Amniotic epithelial cell (primary cell): ENCODE results near the gene PCNX3.
A peak's percentile ranks its signal among the peaks of the same experiment; 100 is the strongest.
"Not testable (repeated sequence)": the region's sequence is repeated elsewhere in the genome, so short reads cannot be mapped to it uniquely, and the experiment has no call there.

Experiments
- DNase-seq: peaks from one replicate; pipeline ENCODE4 v3.0.0-alpha.2; 2010; ENCODE audit warnings: low read depth

PCNX3 gene

DNA sequence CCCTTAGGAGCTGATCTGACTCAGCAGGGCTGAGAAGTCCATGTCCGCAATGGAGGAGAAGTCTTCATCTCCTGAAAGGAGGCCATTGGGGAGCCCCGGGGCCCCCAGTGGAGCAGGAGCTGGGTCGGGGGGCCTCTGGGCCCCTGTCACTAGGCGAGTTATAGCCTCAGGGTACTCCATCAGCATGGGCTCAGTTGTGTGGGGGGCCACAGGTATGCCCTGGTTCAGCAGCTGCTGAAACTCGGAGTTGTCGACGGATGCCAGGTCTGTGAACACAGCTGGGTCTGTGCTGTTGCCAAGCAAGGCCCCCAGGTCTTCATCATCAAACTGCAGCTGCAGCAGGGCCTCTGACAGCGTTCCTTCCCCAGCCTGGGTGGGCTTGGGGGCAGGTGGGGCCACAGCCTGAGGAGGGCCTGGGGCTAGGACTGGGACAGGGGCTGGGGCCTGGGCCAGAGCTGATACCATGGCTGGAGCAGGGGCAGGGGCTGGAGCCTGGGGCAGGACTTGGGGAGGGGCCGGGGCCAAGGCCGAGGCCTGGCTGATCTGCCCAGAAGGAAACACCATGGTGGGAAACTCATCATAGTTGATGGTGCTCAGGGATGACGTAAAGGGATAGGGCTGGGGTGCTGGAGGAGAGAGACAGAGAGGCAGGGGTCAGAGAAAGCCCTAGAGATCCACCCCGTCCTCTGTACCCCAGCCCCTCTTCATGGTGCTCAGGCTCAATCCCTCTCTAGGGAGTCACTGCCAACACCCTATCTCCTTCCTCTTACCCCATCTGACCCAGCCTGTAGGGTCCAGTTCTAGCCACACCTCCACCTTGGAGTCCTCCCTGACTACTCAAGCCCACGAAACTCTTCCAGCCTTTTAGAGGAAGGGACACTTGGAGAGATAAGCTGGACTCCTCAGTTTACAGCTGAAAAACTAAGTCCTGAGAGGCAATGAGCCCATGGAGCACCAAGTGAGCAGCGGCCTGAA lies 39.1 kb downstream of the PCNX3 start:
- DNase-seq: no peak

DNA sequence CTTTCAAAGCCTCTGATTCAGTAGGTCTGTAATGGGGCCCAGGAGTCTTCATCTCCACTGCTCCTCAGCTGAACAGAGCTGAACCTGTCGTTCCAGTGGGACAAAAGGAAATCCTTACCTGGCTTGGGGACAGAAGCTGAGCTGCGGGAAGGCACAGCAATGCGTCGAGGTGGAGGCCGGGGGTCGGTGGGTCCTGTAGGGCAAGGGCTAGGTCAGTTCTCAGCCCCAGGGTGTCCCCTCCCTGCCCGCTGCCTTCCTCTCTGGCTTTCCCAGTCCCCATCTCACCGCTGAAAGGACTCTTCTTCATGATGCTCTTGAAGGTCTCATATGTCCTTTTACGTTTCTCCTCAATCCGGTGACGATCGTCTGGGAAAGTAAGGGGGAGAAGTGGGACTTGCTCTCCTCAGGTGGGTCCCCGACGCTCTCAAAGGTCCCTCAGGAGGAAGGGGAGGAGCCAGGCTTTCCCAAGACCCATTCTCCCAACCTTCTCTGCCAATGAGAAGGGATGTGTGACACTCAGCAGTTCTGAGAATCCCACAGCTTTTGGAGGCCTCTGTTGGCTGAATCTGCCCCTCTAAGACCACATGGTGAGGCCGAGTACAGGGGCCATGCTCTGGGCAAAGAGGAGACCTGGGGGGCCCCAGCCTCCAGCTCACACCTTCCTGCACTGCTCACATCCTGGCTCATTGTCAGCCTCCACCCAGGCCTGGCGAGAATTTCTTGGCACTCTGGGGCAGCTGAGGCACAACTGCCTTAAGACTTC lies 40.2 kb downstream of the PCNX3 start:
- DNase-seq: no peak

DNA sequence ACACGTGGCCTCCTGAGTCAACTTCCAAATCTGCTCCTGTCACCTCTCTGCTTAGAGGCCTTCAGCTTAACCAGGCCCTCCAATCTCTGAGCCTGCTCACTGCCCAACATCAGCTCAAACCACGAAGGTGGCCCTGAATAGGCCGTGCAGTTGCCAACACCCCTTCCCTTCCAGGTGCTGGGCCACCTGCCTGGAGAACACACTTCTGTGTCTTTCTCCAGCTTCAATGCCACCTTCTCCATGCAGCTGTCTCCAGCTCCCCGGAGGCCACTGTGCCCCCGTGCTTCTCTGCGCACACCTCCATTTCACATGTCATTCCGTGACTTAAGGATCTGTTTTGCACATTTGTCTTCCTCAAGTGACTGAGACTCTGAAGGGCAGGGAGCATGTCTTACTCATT lies 41.9 kb downstream of the PCNX3 start:
- DNase-seq: no peak

DNA sequence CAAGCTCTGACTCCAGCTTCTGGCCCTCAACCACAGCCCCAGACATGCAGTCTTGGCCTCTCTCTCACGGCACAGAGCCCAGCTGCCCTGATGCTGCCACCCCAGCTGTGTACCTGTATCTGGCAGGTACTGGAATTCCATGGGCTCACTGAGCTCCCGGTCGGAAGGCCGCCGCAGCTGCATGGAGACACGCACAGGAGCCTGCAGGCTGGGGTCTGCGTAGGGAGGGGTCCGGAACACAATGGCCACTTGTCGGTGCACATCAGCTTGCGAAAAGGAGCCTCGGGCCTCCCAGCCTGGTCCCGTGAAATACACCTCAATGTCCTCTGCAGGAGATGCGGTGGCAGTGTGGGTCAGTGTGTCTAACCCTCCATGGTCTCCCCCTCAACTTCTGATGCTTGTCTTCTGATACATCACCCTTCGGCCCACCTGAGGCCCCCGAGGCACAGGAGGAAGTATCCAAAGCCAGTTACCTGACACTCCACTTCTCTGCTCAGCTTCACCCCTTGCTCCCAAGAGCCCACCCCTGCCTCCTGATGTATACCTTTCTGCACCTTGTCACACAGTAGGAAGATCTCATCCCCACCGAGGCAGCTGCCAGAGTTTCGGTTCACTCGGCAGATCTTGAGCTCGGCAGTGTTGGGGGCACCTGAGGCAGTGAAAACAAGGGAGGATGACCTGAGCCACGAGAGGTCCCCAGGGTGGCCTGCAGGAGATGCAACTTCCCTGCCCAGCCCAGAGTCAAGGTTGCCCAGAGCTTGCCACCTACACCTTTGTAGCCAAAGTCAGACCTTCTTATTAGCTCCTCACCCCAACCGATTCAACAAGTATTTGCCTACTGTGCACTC lies 42.8 kb downstream of the PCNX3 start:
- DNase-seq: no peak

DNA sequence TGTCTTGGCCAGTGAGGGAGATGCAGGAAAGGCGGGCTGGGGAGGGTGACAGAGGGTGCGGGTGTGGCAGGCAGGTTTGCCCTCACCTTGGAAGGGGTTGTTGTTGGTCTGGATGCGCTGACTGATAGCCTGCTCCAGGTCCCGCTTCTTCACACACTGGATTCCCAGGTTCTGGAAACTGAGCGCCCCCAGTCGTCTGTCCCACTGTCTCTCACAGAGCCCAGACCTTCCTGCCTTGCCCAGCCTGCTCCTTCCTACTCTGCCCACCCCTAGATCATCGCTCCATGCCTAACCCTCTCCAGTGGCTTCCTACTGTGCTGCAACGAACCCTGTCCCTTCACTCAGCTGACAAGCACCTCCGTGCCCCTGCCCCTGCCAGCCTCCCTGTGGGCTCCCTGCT lies 44.5 kb downstream of the PCNX3 start:
- DNase-seq: no peak

DNA sequence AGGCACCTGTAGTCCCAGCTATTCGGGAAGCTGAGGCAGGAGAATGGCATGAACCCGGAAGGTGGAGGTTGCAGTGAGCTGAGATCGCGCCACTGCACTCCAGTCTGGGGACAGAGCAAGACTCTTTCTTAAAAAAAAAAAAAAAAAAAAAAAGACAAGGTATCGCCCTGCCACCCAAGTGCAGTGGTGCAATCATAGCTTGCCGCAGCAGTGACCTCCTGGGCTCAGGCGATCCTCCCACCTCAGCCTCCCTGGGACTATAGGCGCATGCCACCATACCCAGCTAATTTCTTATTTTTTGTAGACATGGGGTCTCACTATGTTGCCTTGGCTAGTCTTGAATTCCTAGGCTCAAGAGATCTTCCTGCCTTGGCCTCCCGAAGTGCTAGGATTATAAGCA lies 45.3 kb downstream of the PCNX3 start:
- DNase-seq: not testable (repeated sequence)

DNA sequence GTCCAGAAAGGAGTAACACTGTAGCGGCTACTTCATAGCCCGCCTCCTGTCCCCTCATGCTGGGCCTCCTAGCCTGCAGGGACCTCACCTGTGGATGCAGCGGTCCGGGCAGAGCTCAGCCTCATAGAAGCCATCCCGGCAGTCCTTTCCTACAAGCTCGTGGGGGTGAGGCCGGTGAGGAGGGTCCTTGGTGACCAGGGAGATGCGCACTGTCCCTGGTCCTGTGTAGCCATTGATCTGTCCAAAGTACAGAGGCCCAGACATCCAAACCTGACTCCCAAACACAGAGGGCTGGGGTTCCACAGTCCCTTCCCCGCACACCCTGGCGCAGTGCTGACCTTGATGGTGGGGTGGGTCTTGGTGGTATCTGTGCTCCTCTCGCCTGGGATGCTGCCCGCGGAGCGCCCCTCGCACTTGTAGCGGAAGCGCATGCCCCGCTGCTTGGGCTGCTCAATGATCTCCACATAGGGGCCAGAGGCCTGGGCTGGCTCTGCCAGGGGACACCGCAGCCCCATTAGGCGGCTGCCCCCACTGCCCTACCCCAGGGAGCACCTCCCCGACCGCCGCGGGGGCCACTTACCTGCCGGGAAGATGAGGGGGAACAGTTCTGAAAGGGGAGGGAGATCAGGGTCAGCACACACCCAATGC lies 46.1 kb downstream of the PCNX3 start:
- no peak for DNase-seq

DNA sequence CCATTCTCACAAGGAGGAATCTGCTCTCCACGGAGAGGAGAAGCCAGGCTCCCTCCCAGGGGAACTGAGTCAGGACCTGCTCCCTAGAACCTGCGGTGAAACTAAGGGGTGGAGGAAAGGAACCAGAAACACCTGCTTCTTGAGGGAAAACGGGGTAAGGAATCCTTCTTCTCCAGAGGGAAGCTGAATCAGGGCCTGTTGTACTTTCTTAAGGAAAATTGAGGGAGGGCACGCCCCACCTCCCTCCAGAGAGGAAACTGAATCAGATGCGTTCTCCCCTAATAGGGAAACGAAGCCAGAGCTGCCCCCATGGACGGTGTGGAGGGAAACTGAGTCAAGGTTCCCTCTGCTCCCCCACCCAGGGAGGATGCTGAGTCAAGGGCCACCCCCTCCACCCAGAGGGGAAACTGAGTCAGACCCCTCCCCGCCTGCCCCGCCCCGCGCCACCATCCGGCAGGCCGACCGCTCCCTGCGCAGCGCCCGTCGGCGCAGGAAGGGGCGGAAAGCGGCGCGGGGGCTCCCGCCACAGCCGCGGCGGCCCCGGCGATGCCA lies 46.7 kb downstream of the PCNX3 start:
- no peak for DNase-seq

DNA sequence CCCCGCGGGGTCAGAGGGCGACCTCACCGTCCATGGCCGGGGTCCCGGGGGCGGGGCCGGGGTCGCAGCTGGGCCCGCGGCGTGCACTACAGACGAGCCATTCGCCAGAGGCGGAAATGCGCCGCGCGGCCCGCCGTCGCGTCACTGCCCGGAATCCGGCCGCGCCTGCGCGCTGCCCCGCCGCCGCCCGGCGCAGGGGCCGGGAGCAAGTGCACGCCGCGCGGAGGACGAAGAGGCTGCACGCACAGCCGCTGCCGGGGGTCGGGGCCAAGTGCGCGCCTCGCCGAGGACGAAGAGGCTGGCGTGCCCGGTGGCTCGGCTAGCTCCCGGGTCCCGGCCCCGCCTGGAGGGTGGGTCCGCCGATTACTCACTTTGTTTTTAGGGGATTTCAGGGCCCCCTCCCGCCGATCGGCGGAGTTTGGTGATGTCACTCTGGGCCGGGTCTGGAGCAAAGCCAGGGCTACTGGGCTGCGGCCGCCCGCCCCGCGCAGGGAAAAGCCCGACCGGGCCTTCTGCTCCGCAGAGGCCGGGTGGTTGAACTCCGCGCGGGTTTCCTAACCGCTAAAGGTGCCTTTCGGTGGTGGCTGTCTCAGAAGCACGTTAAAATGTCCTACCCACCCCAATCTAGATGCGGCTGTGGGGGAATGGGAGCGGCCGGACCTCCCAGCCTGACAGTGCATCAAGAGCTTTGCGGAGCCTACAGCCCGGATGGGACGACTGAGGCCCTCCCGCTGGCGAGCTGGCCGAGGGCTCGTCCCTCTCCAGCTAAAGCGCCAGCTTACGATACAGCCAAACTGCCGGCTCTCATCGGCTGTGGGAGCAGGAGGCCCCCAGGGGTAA lies 47.4 kb downstream of the PCNX3 start, which contains the start of gene RELA:
RELA (minus strand) TSS at position 118 of the 840 bp plus-strand sequence; CDS start at position 34, 84 bp downstream.
- peak; percentile 85 for DNase-seq

DNA sequence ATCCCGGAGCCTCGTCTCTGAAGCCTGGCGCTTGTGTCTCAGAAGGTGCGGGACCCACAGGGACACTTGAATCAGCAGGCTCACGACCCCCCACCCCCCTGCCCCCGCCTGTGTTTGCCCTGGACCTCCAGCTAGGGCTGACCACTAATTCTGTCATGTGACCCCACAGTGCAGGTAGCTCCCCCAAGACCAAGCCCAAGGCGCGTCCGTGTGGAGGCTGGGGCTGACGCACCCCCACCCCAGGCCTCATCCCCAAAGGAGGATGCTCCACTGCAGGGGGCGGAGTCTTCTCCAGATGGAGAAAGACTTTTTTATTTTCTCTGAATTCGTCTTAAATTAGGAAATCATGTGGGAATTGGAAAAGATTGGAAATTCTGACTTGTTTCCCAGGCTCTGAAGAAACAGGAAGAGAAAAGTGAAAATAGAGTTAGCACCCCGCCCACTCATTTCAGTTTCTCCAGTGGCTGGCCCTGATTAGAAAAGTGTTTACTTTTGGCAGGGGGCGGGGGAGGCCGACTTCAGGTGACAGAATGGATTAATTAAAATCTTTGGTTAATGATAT lies 48.1 kb downstream of the PCNX3 start:
- DNase-seq: peak; percentile 57

DNA sequence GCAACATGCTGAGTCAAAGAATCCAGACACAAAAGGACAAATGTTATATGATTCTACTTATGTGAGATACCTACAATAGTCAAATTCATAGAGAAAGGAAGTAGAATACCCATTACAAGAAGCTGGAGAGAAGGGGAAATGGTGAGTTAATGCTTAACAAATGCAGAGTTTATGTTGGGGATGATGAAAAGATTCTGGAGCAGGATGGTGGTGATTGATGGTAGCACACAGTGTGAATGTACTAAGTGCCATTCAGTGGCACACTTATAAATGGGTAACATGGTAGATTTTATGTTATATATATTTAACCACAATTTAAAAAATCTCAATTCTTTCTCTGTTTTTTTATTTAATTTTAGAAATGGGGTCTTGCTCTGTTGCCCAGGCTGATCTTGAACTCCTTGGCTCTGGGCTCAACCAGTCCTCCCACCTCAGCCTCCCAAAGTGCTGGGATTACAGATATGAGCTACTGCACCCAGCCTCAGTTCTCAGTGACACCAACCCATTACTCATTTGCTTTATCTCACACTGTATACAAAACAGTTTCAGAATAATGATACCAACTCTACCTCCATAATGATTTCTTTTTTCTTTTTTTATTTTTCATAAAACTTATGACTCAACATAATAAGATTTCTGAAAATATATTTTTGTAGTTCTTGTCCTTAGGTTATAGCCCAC lies 56.7 kb downstream of the PCNX3 start:
- DNase-seq: no peak

DNA sequence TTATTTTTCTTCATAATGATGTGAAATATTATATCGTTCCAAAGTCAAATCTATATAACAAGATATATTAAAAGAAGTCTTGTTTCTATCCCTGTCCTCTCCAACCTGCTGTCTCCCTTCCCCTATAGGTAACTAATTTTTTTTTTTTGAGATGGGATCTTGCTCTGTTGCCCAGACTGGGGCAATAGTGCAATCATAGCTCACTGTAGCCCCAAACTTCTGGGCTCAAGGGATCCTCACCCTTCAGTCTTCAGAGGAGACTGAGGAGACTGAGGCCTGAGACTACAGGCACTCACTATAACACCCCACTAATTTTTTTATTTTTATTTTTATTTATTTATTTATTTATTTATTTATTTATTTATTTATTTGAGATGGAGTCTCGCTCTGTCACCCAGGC lies 57.4 kb downstream of the PCNX3 start:
- DNase-seq: no peak

DNA sequence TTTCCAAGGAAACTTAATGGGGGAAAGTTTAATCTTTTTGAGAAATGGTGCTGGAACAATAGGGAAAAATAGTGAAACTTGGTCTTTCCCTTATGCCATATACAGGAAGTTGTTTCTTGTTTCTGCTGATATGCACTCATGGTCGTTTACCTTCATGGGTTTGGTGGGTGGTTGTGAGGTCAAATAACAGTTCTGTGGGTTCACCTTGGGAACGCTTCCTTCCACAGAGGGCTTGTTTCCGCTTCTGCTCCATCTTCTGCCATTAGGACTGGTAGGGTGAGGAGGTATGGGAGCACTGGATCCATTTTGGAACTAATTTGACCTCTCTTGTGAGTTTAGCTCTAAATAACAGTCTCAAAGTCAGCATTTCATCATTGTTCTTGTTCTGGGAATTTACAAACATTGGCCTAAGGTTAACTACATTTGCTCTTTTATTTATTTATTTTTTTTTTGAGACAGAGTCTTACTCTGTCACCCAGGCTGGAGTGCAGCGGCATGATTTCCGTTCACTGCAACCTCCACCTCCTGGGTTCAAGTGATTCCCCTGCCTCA lies 64.7 kb downstream of the PCNX3 start:
- DNase-seq: no peak

DNA sequence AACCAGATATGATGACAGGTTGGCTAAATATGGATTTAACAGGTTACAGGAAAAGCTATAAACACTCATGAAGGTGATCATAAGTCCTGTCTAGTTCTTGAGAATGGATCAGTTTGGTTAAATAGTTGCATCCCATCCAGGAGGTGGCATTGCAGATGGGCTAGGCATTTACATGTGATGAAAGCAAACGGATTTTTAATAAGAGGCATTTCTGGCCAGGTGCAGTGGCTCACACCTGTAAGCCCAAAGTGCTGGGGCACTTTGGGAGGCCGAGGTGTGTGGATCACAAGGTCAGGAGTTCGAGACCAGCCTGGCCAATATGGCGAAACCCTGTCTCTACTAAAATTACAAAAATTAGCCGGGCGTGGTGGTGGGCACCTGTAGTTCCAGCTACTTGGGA lies 67.9 kb downstream of the PCNX3 start:
- not testable (repeated sequence) for DNase-seq

DNA sequence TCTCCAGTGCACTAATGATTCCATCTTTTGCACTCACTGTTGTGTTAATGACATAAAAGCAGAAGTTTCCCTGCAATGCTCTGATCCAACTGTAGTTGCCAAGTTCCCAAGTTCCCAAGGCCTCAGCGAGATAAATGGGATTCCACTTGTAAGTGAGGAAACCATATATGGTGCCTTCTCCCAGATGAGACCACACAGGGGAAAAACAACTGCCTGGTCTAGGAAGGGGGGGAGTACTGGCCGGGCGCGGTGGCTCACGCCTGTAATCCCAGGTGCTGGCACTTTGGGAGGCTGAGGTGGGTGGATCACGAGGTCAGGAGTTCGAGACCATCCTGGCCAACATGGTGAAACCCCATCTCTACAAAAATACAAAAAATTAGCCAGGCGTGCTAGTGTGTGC lies 70.4 kb downstream of the PCNX3 start:
- peak; percentile 51 for DNase-seq
